HepG2 (cell line): ENCODE results near the gene FABP1. TPM values are rescaled to one million over a fixed set of nuclear protein-coding genes. Genes with fewer than 3 reads are reported as not detected.

Experiments
- GRHL1 ChIP-seq: sonication (generic); formaldehyde crosslinking; conservative IDR thresholded peaks from 2 replicates; pipeline ENCODE4 v1.8.0; 2022; ENCODE audit warnings: missing genetic modification reagents
- HDAC2 ChIP-seq: sonication (generic); formaldehyde crosslinking; IDR thresholded peaks from 2 replicates; pipeline ENCODE4 v1.4.0; 2020; ENCODE audit warnings: missing genetic modification reagents
- HHEX ChIP-seq: IDR thresholded peaks from 2 replicates; pipeline ENCODE4 v1.6.1; 2016; ENCODE audit warnings: control low read depth
- IKZF5 ChIP-seq: IDR thresholded peaks from 2 replicates; pipeline ENCODE4 v1.6.1; 2018; ENCODE audit warnings: missing genetic modification reagents, mild to moderate bottlenecking, missing compliant biosample characterization
- KDM3A ChIP-seq: IDR thresholded peaks from 2 replicates; pipeline ENCODE4 v1.6.1; 2018; ENCODE audit warnings: low read depth, missing compliant biosample characterization
- ZBTB42 ChIP-seq: sonication (generic); formaldehyde crosslinking; IDR thresholded peaks from 2 replicates; pipeline ENCODE4 v1.5.0; 2020; ENCODE audit warnings: mild to moderate bottlenecking, missing genetic modification reagents
- ZFP41 ChIP-seq: sonication (generic); formaldehyde crosslinking; IDR thresholded peaks from 2 replicates; pipeline ENCODE4 v1.4.0; 2020; ENCODE audit warnings: mild to moderate bottlenecking, missing genetic modification reagents, borderline replicate concordance
- ZNF142 ChIP-seq: sonication (generic); formaldehyde crosslinking; IDR thresholded peaks from 2 replicates; pipeline ENCODE4 v1.4.0; 2020; ENCODE audit warnings: missing genetic modification reagents
- ZNF17 ChIP-seq: sonication (generic); formaldehyde crosslinking; IDR thresholded peaks from 2 replicates; pipeline ENCODE4 v1.5.0; 2020; ENCODE audit warnings: mild to moderate bottlenecking, missing genetic modification reagents
- ZNF318 ChIP-seq: sonication (generic); formaldehyde crosslinking; IDR thresholded peaks from 2 replicates; pipeline ENCODE4 v1.4.0; 2020; ENCODE audit warnings: mild to moderate bottlenecking, missing genetic modification reagents
- ZNF484 ChIP-seq: sonication (generic); formaldehyde crosslinking; IDR thresholded peaks from 2 replicates; pipeline ENCODE4 v1.5.1; 2020; ENCODE audit warnings: mild to moderate bottlenecking, low read depth, missing genetic modification reagents, borderline replicate concordance
- polyA plus RNA-seq, 8 experiments: library from polyadenylated mRNA; depleted of rRNA in 3 of 8; stranded (reverse) in 7 of 8; unstranded in 1 of 8; fragments of >200 nt; fragmentation: Illumina TruSeq in 4 of 8; extraction: Trizol in 4 of 8; gene quantifications; 2 replicates each; pipeline versions ENCODE4 v1.2.1 to v1.2.3, GENCODE V29; 2011 to 2016; ENCODE audit warnings: low read depth in 4 of 8, missing spikeins in 1 of 8, mixed read lengths in 1 of 8; ENCODE audit not compliant: insufficient read depth in 1 of 8
- total RNA-seq, 5 experiments: library from RNA; depleted of rRNA; stranded (reverse); fragments of >200 nt; fragmentation: Illumina TruSeq; extraction: Trizol; gene quantifications; 2 replicates each; pipeline ENCODE4 v1.2.3, GENCODE V29; 2016; ENCODE audit warnings: low read depth in 1 of 5

The FABP1 gene
- total and polyA plus RNA-seq, 2 of the 13 experiments (the other 11 are each of a cell fraction or from before 2014, with no cell fraction given), result 644 to 1,608 TPM

- no peak for TF ChIP-seq ZNF318 (CRISPR knock-in tag)
- no peak for TF ChIP-seq HDAC2 (CRISPR knock-in tag)
- TF ChIP-seq ZNF17 (CRISPR knock-in tag), result no peak
- no peak for TF ChIP-seq ZBTB42 (CRISPR knock-in tag)
- TF ChIP-seq HHEX (CRISPR knock-in tag), result no peak
- TF ChIP-seq KDM3A (CRISPR knock-in tag), result 0 out of 2 replicates have a peak, but pooled peaks have one; percentile 32
- no peak for TF ChIP-seq IKZF5 (CRISPR knock-in tag)
- TF ChIP-seq ZFP41 (CRISPR knock-in tag), result 0 out of 2 replicates have a peak, but pooled peaks have one; percentile 24
- peak; percentile 22; the same call in 1 of the 2 replicates for TF ChIP-seq ZNF142 (CRISPR knock-in tag)
- no peak for TF ChIP-seq GRHL1 (CRISPR knock-in tag)
- TF ChIP-seq ZNF484 (CRISPR knock-in tag), result no peak
Measured at GRCh38 chr2:88125924-88126771, 1.7 kb downstream of the FABP1 start (continued).
